ENCODE results near the gene TEX11.

- TF ChIP-seq POLR2A (IDR thresholded peaks at IDR 0.05): no peak
- no peak for TF ChIP-seq CTCF (IDR thresholded peaks at IDR 0.05)
- no peak for TF ChIP-seq EP300 (IDR thresholded peaks at IDR 0.05)
Measured at GRCh38 chrX:70694339-70695122, 214.0 kb downstream of the TEX11 start.

Data from suprapubic skin (tissue), 3 donors.